ENCODE results near the gene EPB41L2. TPM values are rescaled to one million over a fixed set of nuclear protein-coding genes. Genes with fewer than 3 reads are reported as not detected.

The EPB41L2 gene
- total RNA-seq, 1 donor from 2014 or later, result 38.3 TPM

GRCh38 chr6:130825772-130826441 lies 237.1 kb downstream of the EPB41L2 start:
- no peak for TF ChIP-seq CTCF (conservative IDR thresholded peaks at IDR 0.05; ENCODE audit: low read depth, low read length)
- DNase-seq (ENCODE audit: low read depth), result no peak

GRCh38 chr6:130824978-130825694 lies 237.9 kb downstream of the EPB41L2 start:
- H3K4me3 ChIP-seq (ENCODE audit: low read depth, low read length), result no peak overlapping the region
- DNase-seq (ENCODE audit: low read depth), result no peak
- no peak for TF ChIP-seq CTCF (conservative IDR thresholded peaks at IDR 0.05; ENCODE audit: low read depth, low read length)

More at GRCh38 chr6:130825772-130826441, 237.1 kb downstream of the EPB41L2 start:
- no peak overlapping the region for H3K4me3 ChIP-seq (ENCODE audit: low read depth, low read length)

- no peak for DNase-seq (ENCODE audit: low read depth)
- no peak for TF ChIP-seq CTCF (conservative IDR thresholded peaks at IDR 0.05; ENCODE audit: low read depth, low read length)
- no peak overlapping the region for H3K4me3 ChIP-seq (ENCODE audit: low read depth, low read length)
Observed at GRCh38 chr6:130822736-130823135, 240.3 kb downstream of the EPB41L2 start.

- no peak overlapping the region for H3K4me3 ChIP-seq (ENCODE audit: low read depth, low read length)
- no peak for TF ChIP-seq CTCF (conservative IDR thresholded peaks at IDR 0.05; ENCODE audit: low read depth, low read length)
- no peak for DNase-seq (ENCODE audit: low read depth)
Observed at GRCh38 chr6:130815200-130816071, 247.6 kb downstream of the EPB41L2 start.

GRCh38 chr6:130814506-130814905 lies 248.5 kb downstream of the EPB41L2 start:
- DNase-seq (ENCODE audit: low read depth), result no peak
- no peak overlapping the region for H3K4me3 ChIP-seq (ENCODE audit: low read depth, low read length)
- TF ChIP-seq CTCF (conservative IDR thresholded peaks at IDR 0.05; ENCODE audit: low read depth, low read length), result no peak

- no peak for DNase-seq (ENCODE audit: low read depth)
- no peak for TF ChIP-seq CTCF (conservative IDR thresholded peaks at IDR 0.05; ENCODE audit: low read depth, low read length)
- H3K4me3 ChIP-seq (ENCODE audit: low read depth, low read length), result no peak overlapping the region
Observed at GRCh38 chr6:130811932-130812331, 251.1 kb downstream of the EPB41L2 start.

Data from epithelial cell of proximal tubule (primary cell).